KMS-11 (cell line): ENCODE data around the gene AGPAT4.

Experiments used
- H2AFZ ChIP-seq: fragments of 200-600 bp; sonication (generic); 2 replicates; pipeline ENCODE4 v1.6.1; 2016; ENCODE audit warnings: antibody characterized with exemption, mixed run types, low read depth
- H3K27ac ChIP-seq: fragments of 200-600 bp; sonication (generic); 2 replicates; pipeline ENCODE4 v1.6.1; 2016; ENCODE audit warnings: mild to moderate bottlenecking, mixed run types
- H3K27me3 ChIP-seq: fragments of 200-600 bp; sonication (generic); 2 replicates; pipeline ENCODE4 v1.6.1; 2017; ENCODE audit warnings: mild to moderate bottlenecking, low read depth, mixed run types, moderate library complexity; ENCODE audit not compliant: insufficient read depth
- H3K36me3 ChIP-seq: fragments of 200-600 bp; sonication (generic); 2 replicates; pipeline ENCODE4 v1.6.1; 2017; ENCODE audit warnings: mild to moderate bottlenecking, mixed run types; ENCODE audit not compliant: insufficient read depth
- H3K4me1 ChIP-seq: fragments of 200-600 bp; sonication (generic); 2 replicates; pipeline ENCODE4 v1.6.1; 2016; ENCODE audit warnings: mild to moderate bottlenecking, low read depth, mixed run types; ENCODE audit not compliant: poor library complexity, severe bottlenecking
- H3K4me2 ChIP-seq: fragments of 200-600 bp; sonication (generic); 2 replicates; pipeline ENCODE4 v1.7.0; 2016; ENCODE audit warnings: mild to moderate bottlenecking, mixed run types
- H3K4me3 ChIP-seq: fragments of 200-600 bp; sonication (generic); IDR thresholded peaks from 2 replicates; pipeline ENCODE4 v1.6.1; 2017; ENCODE audit warnings: low read depth, low read length, mixed read lengths; ENCODE audit not compliant: insufficient read depth
- H3K79me2 ChIP-seq: fragments of 200-600 bp; sonication (generic); 2 replicates; pipeline ENCODE4 v1.6.1; 2016; ENCODE audit warnings: low read depth, mixed run types; ENCODE audit not compliant: insufficient read depth
- H3K9ac ChIP-seq: fragments of 200-600 bp; sonication (generic); 2 replicates; pipeline ENCODE4 v1.6.1; 2016; ENCODE audit warnings: mild to moderate bottlenecking, mixed run types
- H4K20me1 ChIP-seq: fragments of 200-600 bp; sonication (generic); 2 replicates; pipeline ENCODE4 v1.6.1; 2016; ENCODE audit warnings: mild to moderate bottlenecking, mixed run types; ENCODE audit not compliant: insufficient read depth
- TF ChIP-seq, protein P1 (sequence below): fragments of 200-600 bp; sonication (generic); conservative IDR thresholded peaks from 2 replicates; pipeline ENCODE4 v1.6.1; 2017; ENCODE audit warnings: low read depth, mild to moderate bottlenecking, antibody characterized with exemption, low read length, moderate library complexity, mixed read lengths

Gene AGPAT4

DNA sequence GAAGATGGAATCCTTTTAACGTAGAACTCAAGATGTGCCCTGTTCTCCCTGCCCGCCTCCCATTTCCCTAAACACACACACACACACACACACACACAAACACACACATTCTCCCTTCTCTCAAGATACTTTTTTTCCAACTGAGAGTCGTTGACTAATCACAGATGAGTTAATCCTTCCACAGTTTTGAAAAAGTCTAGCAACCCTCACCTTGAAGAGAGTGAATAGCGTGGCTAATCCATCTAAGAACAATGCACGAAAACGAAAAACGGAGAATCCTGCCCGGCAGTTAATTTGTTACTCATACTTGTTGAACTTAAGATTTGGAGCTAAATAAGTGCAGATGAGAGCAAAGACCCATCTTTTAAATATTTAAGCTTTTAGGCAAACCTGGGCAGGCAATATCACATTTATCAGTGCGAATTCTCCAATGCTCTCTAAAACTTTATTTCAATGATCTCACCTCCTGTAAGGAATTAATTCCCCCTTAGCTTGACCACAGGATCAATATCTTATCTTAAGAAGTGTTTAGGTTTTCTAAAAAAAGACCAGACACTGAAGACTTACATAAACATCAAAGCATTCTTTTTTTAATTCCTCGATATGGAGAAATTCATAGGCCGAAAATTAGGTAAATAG is 1.1 kb downstream of the AGPAT4 start:
- Histone ChIP-seq H3K9ac (no peak overlapping the region), H3K27ac (no peak overlapping the region), H3K4me1 (no peaks in the 10 kb centered on the region), H4K20me1 (no peaks in the 10 kb centered on the region), H3K4me2 (0 out of 2 replicates have a peak overlapping the region, but pooled peaks have one; percentile 15), H2AFZ (no peak overlapping the region), H3K36me3 (no peaks in the 10 kb centered on the region), H3K27me3 (no peaks in the 10 kb centered on the region), H3K4me3 (no peak overlapping the region), H3K79me2 (no peaks in the 10 kb centered on the region)
- TF ChIP-seq, protein P1, sequence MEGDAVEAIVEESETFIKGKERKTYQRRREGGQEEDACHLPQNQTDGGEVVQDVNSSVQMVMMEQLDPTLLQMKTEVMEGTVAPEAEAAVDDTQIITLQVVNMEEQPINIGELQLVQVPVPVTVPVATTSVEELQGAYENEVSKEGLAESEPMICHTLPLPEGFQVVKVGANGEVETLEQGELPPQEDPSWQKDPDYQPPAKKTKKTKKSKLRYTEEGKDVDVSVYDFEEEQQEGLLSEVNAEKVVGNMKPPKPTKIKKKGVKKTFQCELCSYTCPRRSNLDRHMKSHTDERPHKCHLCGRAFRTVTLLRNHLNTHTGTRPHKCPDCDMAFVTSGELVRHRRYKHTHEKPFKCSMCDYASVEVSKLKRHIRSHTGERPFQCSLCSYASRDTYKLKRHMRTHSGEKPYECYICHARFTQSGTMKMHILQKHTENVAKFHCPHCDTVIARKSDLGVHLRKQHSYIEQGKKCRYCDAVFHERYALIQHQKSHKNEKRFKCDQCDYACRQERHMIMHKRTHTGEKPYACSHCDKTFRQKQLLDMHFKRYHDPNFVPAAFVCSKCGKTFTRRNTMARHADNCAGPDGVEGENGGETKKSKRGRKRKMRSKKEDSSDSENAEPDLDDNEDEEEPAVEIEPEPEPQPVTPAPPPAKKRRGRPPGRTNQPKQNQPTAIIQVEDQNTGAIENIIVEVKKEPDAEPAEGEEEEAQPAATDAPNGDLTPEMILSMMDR: no peak

DNA sequence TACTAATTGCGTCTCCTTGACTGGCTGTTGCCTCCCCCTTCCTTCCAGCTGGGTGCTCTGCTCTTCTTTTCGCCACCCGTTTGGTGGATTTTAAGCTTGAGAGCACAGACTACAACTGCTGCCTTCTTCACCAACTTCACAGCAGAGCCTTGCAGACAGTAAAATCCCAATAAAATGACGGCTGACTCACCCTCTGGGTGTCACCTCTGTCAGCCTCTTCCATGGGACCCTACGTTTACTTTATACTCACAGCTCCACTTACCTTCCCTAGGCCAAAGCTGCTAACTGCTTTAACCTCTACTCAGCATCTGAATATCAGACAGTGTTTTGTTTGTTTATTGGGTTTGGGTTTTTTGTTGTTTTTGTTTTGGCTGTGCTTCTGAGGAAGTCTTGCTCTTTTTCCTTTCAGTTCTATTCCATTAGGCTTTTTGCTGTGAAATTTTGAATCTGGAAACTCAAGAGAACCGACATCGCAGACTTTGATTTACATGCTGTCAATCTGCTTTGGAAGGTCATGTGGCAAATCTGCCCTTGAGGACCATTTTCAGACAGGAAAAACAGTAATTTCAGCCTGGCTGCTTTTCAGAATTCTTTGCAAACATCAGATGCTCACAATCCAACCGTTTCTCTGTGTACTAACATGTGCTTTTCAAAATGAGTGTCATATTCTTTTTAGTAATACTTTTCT is 2.4 kb downstream of the AGPAT4 start:
- H3K79me2 ChIP-seq: no peaks in the 10 kb centered on the region

DNA sequence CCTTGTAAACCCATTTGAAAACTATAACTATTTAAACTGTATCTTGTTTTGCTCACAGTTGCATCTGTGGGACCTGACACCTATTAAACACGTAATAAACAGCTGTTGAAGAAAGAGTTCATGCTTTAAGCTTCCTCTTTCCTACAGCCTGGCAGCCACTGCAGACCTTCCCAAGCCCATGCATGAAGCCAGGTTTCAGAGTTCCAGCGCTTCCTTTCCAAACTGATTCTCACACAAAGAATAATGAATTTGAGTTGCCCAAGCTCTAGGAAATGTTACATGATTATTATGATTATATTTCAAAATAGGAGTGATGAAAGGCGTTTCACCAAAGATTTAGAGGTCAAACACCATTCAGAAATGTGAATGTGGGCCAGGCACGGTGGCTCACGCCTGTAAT is 3.7 kb downstream of the AGPAT4 start:
- Histone ChIP-seq H4K20me1 (no peaks in the 10 kb centered on the region), H3K27me3 (no peaks in the 10 kb centered on the region), H3K79me2 (no peaks in the 10 kb centered on the region), H3K4me2 (no peak overlapping the region), H3K4me1 (no peaks in the 10 kb centered on the region), H3K9ac (no peak overlapping the region), H3K4me3 (no peak overlapping the region), H3K36me3 (no peaks in the 10 kb centered on the region), H3K27ac (no peak overlapping the region), H2AFZ (no peak overlapping the region)
- TF ChIP-seq, protein P1: no peak

More for the DNA sequence above, 2.4 kb downstream of the AGPAT4 start:
- Histone ChIP-seq H4K20me1 (no peaks in the 10 kb centered on the region), H3K9ac (no peak overlapping the region), H2AFZ (no peak overlapping the region), H3K4me2 (no peak overlapping the region), H3K36me3 (no peaks in the 10 kb centered on the region), H3K4me3 (no peak overlapping the region), H3K27ac (no peak overlapping the region), H3K27me3 (no peaks in the 10 kb centered on the region), H3K4me1 (no peaks in the 10 kb centered on the region)
- TF ChIP-seq, protein P1: no peak

DNA sequence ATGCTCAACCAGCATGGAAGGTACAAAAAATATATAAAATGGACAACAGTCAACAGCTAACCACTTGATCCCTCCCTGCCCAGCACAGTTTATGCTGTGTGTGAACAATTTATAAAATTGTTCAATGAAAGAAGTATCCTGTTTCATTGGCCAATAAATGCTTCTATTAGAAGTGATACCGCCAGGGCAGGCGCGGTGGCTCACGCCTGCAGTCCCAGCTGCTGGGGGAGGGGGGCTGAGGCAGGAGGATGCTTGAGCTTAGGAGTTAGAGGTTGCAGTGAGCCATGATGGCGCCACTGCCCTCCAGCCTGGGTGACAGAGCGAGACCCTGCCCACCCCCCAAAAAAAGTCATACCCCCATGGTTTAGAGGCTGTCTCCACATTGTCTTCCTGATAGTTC is 4.6 kb downstream of the AGPAT4 start:
- Histone ChIP-seq H3K9ac (no peak overlapping the region), H3K4me2 (no peak overlapping the region), H2AFZ (no peak overlapping the region), H3K36me3 (no peaks in the 10 kb centered on the region), H3K27ac (no peak overlapping the region), H4K20me1 (no peaks in the 10 kb centered on the region), H3K4me1 (no peaks in the 10 kb centered on the region), H3K79me2 (no peaks in the 10 kb centered on the region), H3K27me3 (no peaks in the 10 kb centered on the region), H3K4me3 (no peak overlapping the region)
- TF ChIP-seq, protein P1: no peak
